DMS 273 (cell line): ENCODE results near the gene IFT25.
A peak's percentile ranks its signal among the peaks of the same experiment; 100 is the strongest.

Experiments used
- DNase-seq: peaks from one replicate; lab custom pipeline; 2025; ENCODE audit not compliant: unreplicated experiment; lab: John Stamatoyannopoulos, UW

The IFT25 gene

GRCh38 chr1:53930932-53931331 is 14.6 kb downstream of the IFT25 start:
- DNase-seq, result no peak

GRCh38 chr1:53929246-53929960 is 16.1 kb downstream of the IFT25 start:
- no peak for DNase-seq

GRCh38 chr1:53927376-53927881 is 18.1 kb downstream of the IFT25 start:
- no peak for DNase-seq

- DNase-seq, result no peak
These were observed 25.8 kb downstream of the IFT25 start for GRCh38 chr1:53919675-53920066.

- no peak for DNase-seq
These were observed 27.2 kb downstream of the IFT25 start for GRCh38 chr1:53918343-53918742.

- DNase-seq, result no peak
These were observed 32.0 kb downstream of the IFT25 start for GRCh38 chr1:53913352-53914033.

GRCh38 chr1:53911442-53911841 is 34.1 kb downstream of the IFT25 start:
- DNase-seq, result no peak

- no peak for DNase-seq
These were observed 35.6 kb downstream of the IFT25 start for GRCh38 chr1:53909946-53910345.

GRCh38 chr1:53906121-53906520 is 39.4 kb downstream of the IFT25 start:
- no peak for DNase-seq

- DNase-seq, result no peak
These were observed 40.0 kb downstream of the IFT25 start for GRCh38 chr1:53905509-53905908.

GRCh38 chr1:53902235-53903138 is 43.0 kb downstream of the IFT25 start:
- DNase-seq, result no peak

- DNase-seq, result no peak
These were observed 45.8 kb downstream of the IFT25 start for GRCh38 chr1:53899708-53900107.

GRCh38 chr1:53899206-53899628 is 46.3 kb downstream of the IFT25 start:
- DNase-seq, result peak; percentile 24

GRCh38 chr1:53896635-53897229 is 48.8 kb downstream of the IFT25 start:
- DNase-seq, result peak; percentile 22

GRCh38 chr1:53895421-53895820 is 50.1 kb downstream of the IFT25 start:
- no peak for DNase-seq

GRCh38 chr1:53894644-53895043 is 50.9 kb downstream of the IFT25 start:
- no peak for DNase-seq

GRCh38 chr1:53893999-53894636 is 51.4 kb downstream of the IFT25 start, which contains the start of gene DIO1:
Gene DIO1 (plus strand): TSS chr1:53894187. CDS start chr1:53894211, 24 bp downstream.
- no peak for DNase-seq

GRCh38 chr1:53892911-53893310 is 52.6 kb downstream of the IFT25 start:
- no peak for DNase-seq

GRCh38 chr1:53891678-53892077 is 53.8 kb downstream of the IFT25 start:
- no peak for DNase-seq

GRCh38 chr1:53891018-53891417 is 54.5 kb downstream of the IFT25 start:
- no peak for DNase-seq
